BE2C (cell line): Measurements from ENCODE around the gene IQCE.
A peak's percentile ranks its signal among the peaks of the same experiment; 100 is the strongest.

Experiments used
- DNase-seq: peaks from one replicate; pipeline ENCODE4 v3.0.0-alpha.2; 2020
- H3K27me3 ChIP-seq: fragments of 250-450 bp; sonication (Bioruptor Pico); 2 replicates; pipeline ENCODE4 v1.5.1; 2020; ENCODE audit warnings: mild to moderate bottlenecking
- H3K36me3 ChIP-seq: fragments of 250-450 bp; sonication (Bioruptor Pico); 2 replicates; pipeline ENCODE4 v1.5.1; 2020; ENCODE audit warnings: mild to moderate bottlenecking
- H3K4me1 ChIP-seq: fragments of 250-450 bp; sonication (Bioruptor Pico); 2 replicates; pipeline ENCODE4 v1.5.1; 2020
- H3K4me3 ChIP-seq: 2 replicates; pipeline ENCODE4 v1.5.1; 2011; ENCODE audit warnings: low read depth, low read length
- H3K9me3 ChIP-seq: fragments of 250-450 bp; sonication (Bioruptor Pico); 2 replicates; pipeline ENCODE4 v1.5.1; 2020
- TF ChIP-seq, protein P1 (sequence below): IDR thresholded peaks from 2 replicates; pipeline ENCODE4 v1.5.1; 2012; ENCODE audit warnings: mild to moderate bottlenecking, low read depth, low read length

Gene IQCE

DNA sequence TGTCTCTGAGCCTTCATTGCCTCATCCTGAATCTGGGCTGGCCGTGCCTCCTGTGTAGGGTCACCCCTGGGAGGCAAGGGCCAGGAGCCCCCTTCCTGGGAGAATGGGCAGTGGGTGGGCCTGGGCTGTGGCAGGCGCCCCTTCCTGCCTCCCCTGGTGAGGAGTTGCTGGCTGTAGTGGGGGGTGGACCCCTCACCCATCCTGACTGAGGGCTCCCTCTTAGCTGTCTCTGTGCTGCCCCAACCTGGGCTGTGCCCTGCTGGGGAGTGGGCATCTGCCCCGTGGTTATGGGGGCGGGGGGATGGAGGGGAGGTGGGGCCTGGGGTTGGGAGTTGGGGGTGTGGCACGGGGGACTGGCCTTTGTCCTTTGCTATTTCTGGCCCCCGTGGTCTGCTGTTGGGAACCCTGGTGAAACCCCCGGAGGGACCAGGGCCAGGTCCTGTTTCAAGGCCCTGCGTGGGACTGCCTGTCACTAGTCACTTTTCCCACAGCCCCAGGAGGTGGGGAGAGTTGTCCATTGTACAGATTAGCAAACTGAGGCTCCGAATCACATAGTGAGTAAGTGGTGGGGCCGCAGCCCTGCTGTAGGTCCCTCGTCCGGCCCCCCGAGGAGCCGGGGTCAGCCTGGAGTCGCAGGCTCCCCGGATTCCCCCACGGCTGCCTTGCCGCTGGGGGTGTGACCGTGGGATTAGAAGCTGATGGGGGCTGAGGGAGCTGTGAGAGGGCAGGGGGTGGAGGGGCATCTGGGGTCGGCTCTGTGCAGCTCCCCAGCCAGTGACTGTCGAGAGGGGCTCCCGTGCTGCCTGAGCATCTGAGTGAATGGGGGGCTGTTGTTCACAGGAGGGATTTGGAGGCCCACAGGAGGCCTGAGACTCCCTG is 75.7 kb downstream of the IQCE start:
- no peak for DNase-seq
- Histone ChIP-seq H3K27me3 (no peaks in the 10 kb centered on the region), H3K36me3 (peaks cover 3% of the 10 kb centered on the region; the same call in 1 of the 2 replicates), H3K4me3 (peak overlapping the region; percentile 93), H3K4me1 (peaks cover 38% of the 10 kb centered on the region), H3K9me3 (no peaks in the 10 kb centered on the region)
- TF ChIP-seq, protein P1, sequence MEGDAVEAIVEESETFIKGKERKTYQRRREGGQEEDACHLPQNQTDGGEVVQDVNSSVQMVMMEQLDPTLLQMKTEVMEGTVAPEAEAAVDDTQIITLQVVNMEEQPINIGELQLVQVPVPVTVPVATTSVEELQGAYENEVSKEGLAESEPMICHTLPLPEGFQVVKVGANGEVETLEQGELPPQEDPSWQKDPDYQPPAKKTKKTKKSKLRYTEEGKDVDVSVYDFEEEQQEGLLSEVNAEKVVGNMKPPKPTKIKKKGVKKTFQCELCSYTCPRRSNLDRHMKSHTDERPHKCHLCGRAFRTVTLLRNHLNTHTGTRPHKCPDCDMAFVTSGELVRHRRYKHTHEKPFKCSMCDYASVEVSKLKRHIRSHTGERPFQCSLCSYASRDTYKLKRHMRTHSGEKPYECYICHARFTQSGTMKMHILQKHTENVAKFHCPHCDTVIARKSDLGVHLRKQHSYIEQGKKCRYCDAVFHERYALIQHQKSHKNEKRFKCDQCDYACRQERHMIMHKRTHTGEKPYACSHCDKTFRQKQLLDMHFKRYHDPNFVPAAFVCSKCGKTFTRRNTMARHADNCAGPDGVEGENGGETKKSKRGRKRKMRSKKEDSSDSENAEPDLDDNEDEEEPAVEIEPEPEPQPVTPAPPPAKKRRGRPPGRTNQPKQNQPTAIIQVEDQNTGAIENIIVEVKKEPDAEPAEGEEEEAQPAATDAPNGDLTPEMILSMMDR: no peak

DNA sequence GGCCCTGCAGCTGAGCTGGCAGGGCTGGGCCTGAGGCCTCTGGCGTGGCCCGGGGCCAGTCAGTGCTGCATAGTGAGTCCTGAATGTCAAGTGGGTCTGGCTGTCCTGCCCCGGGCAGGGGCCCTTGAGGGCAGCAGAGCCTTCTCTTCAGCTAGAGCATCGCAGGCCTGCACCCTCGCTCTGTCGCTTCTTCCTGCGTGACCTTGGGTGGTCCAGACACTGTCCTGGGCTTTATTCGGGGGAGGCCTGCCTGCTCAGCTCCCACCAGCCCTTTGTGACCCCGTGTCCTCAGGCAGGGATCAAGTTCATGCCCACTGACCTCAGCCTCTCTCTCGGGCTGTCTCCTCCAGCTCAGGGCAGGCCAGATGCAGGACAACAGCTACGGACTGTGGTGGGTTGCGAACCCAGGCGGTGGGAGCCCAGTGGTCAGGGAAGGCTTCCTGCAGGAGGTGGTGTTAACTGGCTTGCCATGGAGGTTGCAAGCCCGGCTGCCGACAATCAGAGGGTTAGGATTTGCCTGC is 76.4 kb downstream of the IQCE start:
- Histone ChIP-seq H3K4me1 (peaks cover 38% of the 10 kb centered on the region), H3K4me3 (no peak overlapping the region), H3K27me3 (no peaks in the 10 kb centered on the region)

DNA sequence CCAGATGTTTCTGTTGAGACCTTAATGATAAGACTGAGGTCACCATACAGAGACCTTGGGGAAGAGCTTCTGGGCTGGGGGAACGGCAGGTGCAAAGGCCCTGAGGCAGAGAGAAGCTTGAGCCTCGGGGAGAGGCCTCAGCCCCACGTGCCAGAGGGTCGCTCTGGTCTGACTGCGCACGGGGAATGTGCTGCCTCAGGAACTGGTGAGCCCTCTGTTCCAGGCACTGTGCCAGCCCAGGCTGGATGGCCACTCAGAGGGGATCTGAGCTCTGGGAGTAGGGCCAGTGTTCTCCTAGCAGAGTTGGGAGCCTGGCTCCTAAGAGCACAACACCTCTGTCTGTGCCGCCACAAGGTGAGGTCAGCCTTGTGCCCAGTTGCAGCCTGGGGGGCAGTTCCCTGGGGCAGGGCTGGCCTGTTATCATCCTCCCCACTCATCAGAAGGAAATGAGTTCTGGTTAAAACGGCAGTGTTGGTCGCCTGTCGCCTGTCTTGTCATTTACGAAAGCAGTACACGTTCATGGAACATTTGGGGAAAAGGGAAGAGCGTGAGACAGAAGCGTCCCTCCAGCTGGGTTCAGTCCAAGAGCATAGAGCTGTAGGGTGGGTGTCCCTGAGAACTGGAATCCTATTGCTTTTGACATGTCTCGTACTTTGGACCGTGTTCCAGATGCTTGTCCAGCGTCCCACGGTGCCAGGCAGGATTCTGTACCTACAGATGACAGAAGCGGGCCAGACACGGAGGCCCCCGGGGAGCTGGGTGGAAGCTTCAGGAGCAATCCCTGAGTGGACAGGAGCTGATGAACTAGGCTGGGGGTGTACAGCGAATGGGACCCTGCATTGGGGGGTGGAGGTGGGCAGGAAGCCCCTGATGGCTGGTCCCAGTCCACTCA is 77.3 kb downstream of the IQCE start:
- Histone ChIP-seq H3K36me3 (peaks cover 3% of the 10 kb centered on the region; the same call in 1 of the 2 replicates), H3K9me3 (no peaks in the 10 kb centered on the region), H3K27me3 (no peaks in the 10 kb centered on the region), H3K4me1 (peaks cover 41% of the 10 kb centered on the region), H3K4me3 (no peak overlapping the region)
- TF ChIP-seq, protein P1: no peak
- DNase-seq: peak; percentile 78

More for the DNA sequence above, 76.4 kb downstream of the IQCE start:
- no peak for DNase-seq
- no peaks in the 10 kb centered on the region for H3K9me3 ChIP-seq
- TF ChIP-seq, protein P1: no peak
- H3K36me3 ChIP-seq: peaks cover 3% of the 10 kb centered on the region; the same call in 1 of the 2 replicates

DNA sequence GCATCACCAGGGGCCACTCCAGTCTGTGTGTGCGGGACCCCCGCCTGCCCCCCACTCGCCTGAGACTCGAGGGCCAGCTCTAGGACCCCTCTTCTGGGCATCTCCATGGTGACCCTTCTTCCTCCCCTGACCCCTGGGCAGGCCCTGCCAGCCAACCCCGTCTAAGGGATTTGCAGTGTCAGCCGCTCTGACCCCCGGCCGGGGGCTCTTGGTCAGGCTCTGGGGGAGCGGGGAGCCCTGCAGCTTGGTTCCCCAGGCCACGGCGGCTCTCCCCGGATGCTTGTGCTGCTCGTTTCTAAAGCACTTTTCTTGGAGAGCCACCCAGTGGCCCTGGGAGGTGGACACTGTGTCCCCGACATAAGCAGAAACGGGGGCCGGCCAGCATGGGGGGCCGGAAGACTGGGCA is 78.3 kb downstream of the IQCE start:
- TF ChIP-seq, protein P1: no peak
- Histone ChIP-seq H3K36me3 (peaks cover 3% of the 10 kb centered on the region; the same call in 1 of the 2 replicates), H3K4me3 (no peak overlapping the region), H3K27me3 (no peaks in the 10 kb centered on the region), H3K4me1 (peaks cover 47% of the 10 kb centered on the region), H3K9me3 (no peaks in the 10 kb centered on the region)
- DNase-seq: no peak

DNA sequence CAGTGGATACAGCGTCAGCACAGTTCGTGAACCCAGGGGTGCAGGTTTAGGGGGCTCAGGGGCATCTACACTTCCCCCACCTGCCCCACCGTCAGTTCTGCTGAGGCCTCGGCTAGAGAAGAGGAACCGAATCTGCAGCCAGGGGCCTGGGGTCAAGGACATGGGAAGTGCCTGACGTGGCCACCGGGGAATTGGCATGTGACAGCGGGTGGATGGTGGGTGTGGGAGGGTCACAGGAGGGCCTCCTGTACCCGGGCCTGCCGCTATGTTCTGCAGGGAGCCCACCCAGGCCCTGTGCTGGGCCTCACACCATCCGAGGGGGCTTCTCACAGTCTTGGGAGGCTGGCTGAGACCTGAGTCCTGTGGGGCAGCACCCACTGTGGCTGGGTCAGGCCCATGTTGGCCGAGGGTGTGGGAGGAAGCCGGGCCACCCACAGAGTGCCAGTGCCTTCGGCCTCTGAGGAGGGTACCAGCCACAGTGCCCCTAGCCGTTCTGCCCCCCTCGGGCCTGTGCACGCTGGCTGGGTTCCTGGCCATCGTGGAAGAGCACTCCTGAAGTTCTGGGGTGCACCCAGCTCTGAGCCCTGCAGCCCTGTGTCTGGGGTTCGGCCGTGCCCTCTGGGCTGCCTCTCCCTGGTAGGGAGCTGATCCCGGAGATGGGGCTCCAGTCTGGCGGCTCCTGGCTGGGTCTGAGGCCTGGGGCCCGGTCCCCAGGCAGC is 78.9 kb downstream of the IQCE start:
- no peak for DNase-seq
- H3K4me1 ChIP-seq: peaks cover 48% of the 10 kb centered on the region
- H3K27me3 ChIP-seq: no peaks in the 10 kb centered on the region
- no peak overlapping the region for H3K4me3 ChIP-seq
- no peaks in the 10 kb centered on the region for H3K9me3 ChIP-seq
- H3K36me3 ChIP-seq: peaks cover 3% of the 10 kb centered on the region; the same call in 1 of the 2 replicates
- TF ChIP-seq, protein P1: no peak
